Measurements from ENCODE around the gene SCAND1. TPM values are rescaled to one million over a fixed set of nuclear protein-coding genes. Genes with fewer than 3 reads are reported as not detected.
"Not testable (repeated sequence)": the region's sequence is repeated elsewhere in the genome, so short reads cannot be mapped to it uniquely, and the experiment has no call there.

The SCAND1 gene
- total RNA-seq (10 to 100 TPM; 58.1 to 62.1 TPM), polyA plus RNA-seq (ENCODE audit: insufficient read length in 6 of 6) (10 to 100 TPM; 20.6 to 39.0 (median 29.4) TPM)
- long read RNA-seq, donor 1, transcript SCAND1-201 (2 exons, 902 nt) = major isoform, 25 of 106 reads
- long read RNA-seq, donor 1, partial matches to known transcripts = 81 of 106 reads
- long read RNA-seq, donor 1, other reads (novel, unspliced or antisense) = 0 of 106 reads
- long read RNA-seq, donor 2, transcript SCAND1-201 (2 exons, 902 nt) = major isoform, 18 of 18 reads
- long read RNA-seq, donor 2, partial matches to known transcripts = 0 of 18 reads
- long read RNA-seq, donor 2, other reads (novel, unspliced or antisense) = 0 of 18 reads
- long read RNA-seq, donor 3, transcript SCAND1-201 (2 exons, 902 nt) = major isoform, 25 of 73 reads
- long read RNA-seq, donor 3, partial matches to known transcripts = 48 of 73 reads
- long read RNA-seq, donor 3, other reads (novel, unspliced or antisense) = 0 of 73 reads
- long read RNA-seq, donor 4, transcript SCAND1-201 (2 exons, 902 nt) = major isoform, 87 of 207 reads
- long read RNA-seq, donor 4, partial matches to known transcripts = 120 of 207 reads
- long read RNA-seq, donor 4, other reads (novel, unspliced or antisense) = 0 of 207 reads
- long read RNA-seq, donor 5, transcript SCAND1-201 (2 exons, 902 nt) = major isoform, 28 of 28 reads
- long read RNA-seq, donor 5, partial matches to known transcripts = 0 of 28 reads
- long read RNA-seq, donor 5, other reads (novel, unspliced or antisense) = 0 of 28 reads
- long read RNA-seq, donor 6, transcript SCAND1-201 (2 exons, 902 nt) = major isoform, 26 of 26 reads
- long read RNA-seq, donor 6, partial matches to known transcripts = 0 of 26 reads
- long read RNA-seq, donor 6, other reads (novel, unspliced or antisense) = 0 of 26 reads
- long read RNA-seq, donor 7, transcript SCAND1-201 (2 exons, 902 nt) = major isoform, 10 of 10 reads
- long read RNA-seq, donor 7, partial matches to known transcripts = 0 of 10 reads
- long read RNA-seq, donor 7, other reads (novel, unspliced or antisense) = 0 of 10 reads
- long read RNA-seq, donor 8, transcript SCAND1-201 (2 exons, 902 nt) = major isoform, 10 of 10 reads
- long read RNA-seq, donor 8, partial matches to known transcripts = 0 of 10 reads
- long read RNA-seq, donor 8, other reads (novel, unspliced or antisense) = 0 of 10 reads
- long read RNA-seq, donor 9 = 0 reads
- long read RNA-seq, donor 10, transcript SCAND1-201 (2 exons, 902 nt) = major isoform, 102 of 240 reads
- long read RNA-seq, donor 10, partial matches to known transcripts = 0 of 240 reads
- long read RNA-seq, donor 10, other reads (novel, unspliced or antisense) = 138 of 240 reads
- long read RNA-seq, donor 11, transcript SCAND1-201 (2 exons, 902 nt) = major isoform, 15 of 15 reads
- long read RNA-seq, donor 11, partial matches to known transcripts = 0 of 15 reads
- long read RNA-seq, donor 11, other reads (novel, unspliced or antisense) = 0 of 15 reads
- long read RNA-seq, donor 12, transcript SCAND1-201 (2 exons, 902 nt) = major isoform, 21 of 56 reads
- long read RNA-seq, donor 12, partial matches to known transcripts = 35 of 56 reads
- long read RNA-seq, donor 12, other reads (novel, unspliced or antisense) = 0 of 56 reads

GRCh38 chr20:35954200-35954906 is at the start of gene SCAND1:
TSS of gene SCAND1 (minus strand) at chr20:35954502. CDS start at chr20:35954284, 218 bp downstream.
- Histone ChIP-seq H3K9me3 (no peaks in the 10 kb centered on the region), H3K27me3 (no peaks in the 10 kb centered on the region), H3K36me3 (no peaks in the 10 kb centered on the region), H3K4me3 (peak within 1 kb of the TSS; percentile 79 to 85), H3K4me1 (peaks cover 12 to 25% of the 10 kb centered on the region in 2 donors), H3K27ac (peak within 1 kb of the TSS; percentile 95 to 99)
- DNase-seq = peak; percentile 96 to 99 (median 98)
- intact Hi-C loops (cut with DNase I) = no loop called here
- ATAC-seq = peak; percentile 96
- TF ChIP-seq, protein P1, sequence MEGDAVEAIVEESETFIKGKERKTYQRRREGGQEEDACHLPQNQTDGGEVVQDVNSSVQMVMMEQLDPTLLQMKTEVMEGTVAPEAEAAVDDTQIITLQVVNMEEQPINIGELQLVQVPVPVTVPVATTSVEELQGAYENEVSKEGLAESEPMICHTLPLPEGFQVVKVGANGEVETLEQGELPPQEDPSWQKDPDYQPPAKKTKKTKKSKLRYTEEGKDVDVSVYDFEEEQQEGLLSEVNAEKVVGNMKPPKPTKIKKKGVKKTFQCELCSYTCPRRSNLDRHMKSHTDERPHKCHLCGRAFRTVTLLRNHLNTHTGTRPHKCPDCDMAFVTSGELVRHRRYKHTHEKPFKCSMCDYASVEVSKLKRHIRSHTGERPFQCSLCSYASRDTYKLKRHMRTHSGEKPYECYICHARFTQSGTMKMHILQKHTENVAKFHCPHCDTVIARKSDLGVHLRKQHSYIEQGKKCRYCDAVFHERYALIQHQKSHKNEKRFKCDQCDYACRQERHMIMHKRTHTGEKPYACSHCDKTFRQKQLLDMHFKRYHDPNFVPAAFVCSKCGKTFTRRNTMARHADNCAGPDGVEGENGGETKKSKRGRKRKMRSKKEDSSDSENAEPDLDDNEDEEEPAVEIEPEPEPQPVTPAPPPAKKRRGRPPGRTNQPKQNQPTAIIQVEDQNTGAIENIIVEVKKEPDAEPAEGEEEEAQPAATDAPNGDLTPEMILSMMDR (IDR thresholded peaks at IDR 0.05) = peak; percentile 98

DNA sequence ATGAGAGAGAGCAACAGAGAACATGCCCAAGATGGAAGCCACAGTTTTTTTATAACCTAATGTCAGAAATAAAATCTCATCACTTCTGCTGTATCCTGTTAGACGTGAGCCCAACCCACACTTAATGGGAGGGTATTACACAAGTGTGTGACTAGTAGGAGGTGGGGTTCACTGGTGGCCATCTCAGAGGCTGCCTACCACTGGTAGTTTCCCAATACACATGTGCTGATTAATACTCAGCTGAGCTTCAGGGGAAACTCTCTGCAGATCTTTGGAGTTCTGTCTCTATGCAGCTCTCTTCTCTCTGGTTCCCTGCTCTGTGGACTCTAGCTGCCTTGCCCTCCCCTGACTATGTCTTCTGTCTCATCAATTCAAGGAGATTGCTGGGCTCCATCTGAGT is 49.7 kb upstream of the SCAND1 start:
- H3K36me3 ChIP-seq = no peaks in the 10 kb centered on the region
- H3K4me1 ChIP-seq = no peaks in the 10 kb centered on the region
- DNase-seq (no peak), ATAC-seq (no peak)
- H3K27ac ChIP-seq = no peak overlapping the region
- intact Hi-C loops (cut with DNase I) = no loop called here
- TF ChIP-seq, protein P1 (IDR thresholded peaks at IDR 0.05) = no peak
- H3K4me3 ChIP-seq = no peak overlapping the region
- no peaks in the 10 kb centered on the region for H3K27me3 ChIP-seq
- H3K9me3 ChIP-seq = peaks cover 0 to 2% of the 10 kb centered on the region in 2 donors

DNA sequence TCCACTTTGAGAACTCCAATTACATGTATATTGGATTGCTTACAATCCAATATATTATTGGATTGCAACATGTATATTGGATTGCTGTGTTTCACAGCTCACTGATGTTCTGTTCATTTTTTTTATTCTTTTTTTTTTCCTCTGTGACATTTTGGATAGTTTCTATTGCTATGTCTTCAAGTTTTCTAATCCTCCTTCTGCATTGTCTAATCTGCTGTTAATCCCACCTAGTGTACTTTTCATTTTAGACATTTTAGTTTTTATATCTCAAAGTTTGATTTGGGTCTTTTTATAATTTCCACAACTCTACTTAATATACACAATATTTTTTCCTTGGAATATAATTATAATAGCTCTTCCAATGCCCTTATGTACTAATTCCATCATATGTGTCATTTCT is 48.6 kb upstream of the SCAND1 start:
- ATAC-seq = no peak
- Histone ChIP-seq H3K36me3 (no peaks in the 10 kb centered on the region), H3K27ac (no peak overlapping the region), H3K4me3 (no peak overlapping the region), H3K9me3 (peaks cover 0 to 2% of the 10 kb centered on the region in 2 donors), H3K27me3 (no peaks in the 10 kb centered on the region), H3K4me1 (no peaks in the 10 kb centered on the region)
- intact Hi-C loops (cut with DNase I) = no loop called here
- no peak for DNase-seq
- TF ChIP-seq, protein P1 (IDR thresholded peaks at IDR 0.05) = no peak

DNA sequence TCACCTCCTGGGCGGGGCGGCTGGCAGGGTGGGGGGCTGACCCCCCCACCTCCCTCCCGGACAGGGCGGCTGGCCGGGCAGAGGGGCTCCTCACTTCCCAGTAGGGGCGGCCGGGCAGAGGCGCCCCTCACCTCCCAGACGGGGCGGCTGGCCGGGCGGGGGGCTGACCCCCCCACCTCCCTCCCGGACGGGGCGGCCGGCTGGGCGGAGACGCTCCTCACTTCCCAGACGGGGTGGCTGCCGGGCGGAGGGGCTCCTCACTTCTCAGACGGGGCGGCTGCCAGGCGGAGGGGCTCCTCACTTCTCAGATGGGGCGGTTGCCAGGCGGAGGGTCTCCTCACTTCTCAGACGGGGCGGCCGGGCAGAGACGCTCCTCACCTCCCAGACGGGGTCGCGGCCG is 47.0 kb upstream of the SCAND1 start:
- H3K4me1 ChIP-seq; H3K36me3 ChIP-seq; H3K27ac ChIP-seq; intact Hi-C loops (cut with DNase I); H3K9me3 ChIP-seq; DNase-seq; ATAC-seq; H3K27me3 ChIP-seq; H3K4me3 ChIP-seq: not testable (repeated sequence)

- H3K4me1 ChIP-seq; H3K4me3 ChIP-seq; ATAC-seq; H3K36me3 ChIP-seq; H3K27me3 ChIP-seq; DNase-seq; H3K9me3 ChIP-seq; H3K27ac ChIP-seq; intact Hi-C loops (cut with DNase I): not testable (repeated sequence)
These were observed 42.2 kb upstream of the SCAND1 start for GRCh38 chr20:35996492-35996891.

All from left lung (tissue), 14 donors.